Activated CD4-positive, alpha-beta T cell treated with anti-CD3 and anti-CD28 coated beads for 48 hours (primary cell): ENCODE data around the gene ANKRD12.
"Not testable (repeated sequence)": the region's sequence is repeated elsewhere in the genome, so short reads cannot be mapped to it uniquely, and the experiment has no call there.

Experiments
- DNase-seq: peaks from one replicate; pipeline ENCODE4 v3.0.0-alpha.2; 2020

ANKRD12 gene

DNA sequence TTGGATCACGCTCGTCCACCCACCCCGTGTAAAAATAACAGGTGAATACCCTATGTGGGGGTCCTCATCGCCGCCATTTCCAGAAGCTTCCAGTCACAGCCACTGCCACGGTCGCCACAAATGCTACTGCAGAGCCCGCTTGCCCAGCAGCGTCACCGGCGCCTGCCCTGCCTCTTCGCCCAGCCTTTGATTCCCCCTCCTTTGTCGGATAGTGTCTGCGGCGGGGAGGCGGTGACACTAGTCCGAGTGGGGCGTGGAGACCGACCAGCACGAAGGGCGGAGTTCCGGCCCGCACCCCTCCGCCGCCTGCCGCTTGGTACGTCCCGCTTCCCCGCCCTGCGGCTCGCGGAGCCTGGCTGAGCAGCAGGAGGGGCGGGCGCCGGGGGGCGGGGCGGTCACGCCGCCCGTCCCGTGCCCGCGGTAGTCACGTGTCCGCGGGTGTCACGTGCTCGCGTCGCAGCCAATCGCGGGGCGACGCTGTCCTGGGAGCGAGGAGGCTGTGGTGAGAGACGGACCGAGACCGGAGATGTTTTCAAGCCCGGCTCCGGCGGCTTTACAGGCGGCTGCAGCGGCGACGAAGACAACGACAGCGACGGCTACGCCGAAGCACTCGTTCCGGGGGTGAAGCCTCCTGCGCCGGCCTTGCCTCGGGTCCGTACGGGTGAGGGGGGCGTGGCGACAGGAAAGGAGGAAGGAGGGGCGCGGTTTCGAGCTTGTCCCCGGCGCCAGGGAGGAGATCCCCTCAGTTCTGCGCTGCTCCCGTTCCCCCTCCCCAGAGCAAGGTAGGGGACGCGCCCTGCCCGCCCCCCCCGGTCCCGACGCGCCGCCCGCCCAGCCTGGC is at the start of gene ANKRD12:
ANKRD12 (plus strand) TSS at position 467 of the 841 bp plus-strand sequence. CDS start 45,652 bp downstream, outside the sequence.
- peak; percentile 97 for DNase-seq

DNA sequence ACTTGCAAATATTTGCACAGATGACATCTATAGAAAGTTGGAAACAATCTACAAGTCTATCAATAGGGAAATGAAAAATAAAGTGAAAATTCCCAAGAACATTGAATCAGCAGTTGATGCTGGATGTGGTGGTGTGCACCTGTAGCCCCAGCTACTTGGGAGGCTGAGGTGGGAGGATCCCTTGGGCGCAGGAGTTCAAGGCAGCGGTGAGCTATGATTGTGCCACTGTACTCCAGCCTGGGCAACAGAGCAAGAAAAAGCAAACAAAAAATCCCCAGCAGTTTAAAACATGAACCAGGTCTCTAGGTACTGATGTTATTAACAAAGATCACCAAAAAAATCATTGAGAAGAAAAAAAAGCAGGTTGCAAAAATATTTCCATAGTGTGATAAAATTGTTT is 49.4 kb upstream of the ANKRD12 start:
- DNase-seq = no peak

DNA sequence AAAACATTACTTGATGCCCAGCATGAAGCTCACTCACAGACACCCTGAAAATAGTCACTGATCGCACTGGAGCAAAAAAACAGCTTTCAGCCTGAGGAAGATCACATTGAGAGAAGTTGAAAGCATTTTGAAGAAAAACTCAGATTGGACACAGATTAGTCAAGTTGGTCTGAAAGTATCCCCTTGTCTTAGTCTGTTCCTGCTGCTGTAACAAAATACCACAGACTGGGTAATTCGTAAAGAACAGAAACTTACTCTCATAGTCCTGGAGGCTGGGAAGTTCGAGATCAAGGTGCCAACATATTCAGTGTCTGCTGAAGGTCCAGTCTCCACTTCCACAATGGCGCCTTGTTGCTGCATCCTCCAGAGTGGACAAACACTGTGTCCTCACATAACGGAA is 48.3 kb upstream of the ANKRD12 start:
- DNase-seq = no peak

GRCh38 chr18:9088727-9089126 is 47.9 kb upstream of the ANKRD12 start:
- not testable (repeated sequence) for DNase-seq

- no peak for DNase-seq
Observed at GRCh38 chr18:9090578-9090977, 46.0 kb upstream of the ANKRD12 start.

GRCh38 chr18:9091066-9091476 is 45.5 kb upstream of the ANKRD12 start:
- peak; percentile 57 for DNase-seq

DNA sequence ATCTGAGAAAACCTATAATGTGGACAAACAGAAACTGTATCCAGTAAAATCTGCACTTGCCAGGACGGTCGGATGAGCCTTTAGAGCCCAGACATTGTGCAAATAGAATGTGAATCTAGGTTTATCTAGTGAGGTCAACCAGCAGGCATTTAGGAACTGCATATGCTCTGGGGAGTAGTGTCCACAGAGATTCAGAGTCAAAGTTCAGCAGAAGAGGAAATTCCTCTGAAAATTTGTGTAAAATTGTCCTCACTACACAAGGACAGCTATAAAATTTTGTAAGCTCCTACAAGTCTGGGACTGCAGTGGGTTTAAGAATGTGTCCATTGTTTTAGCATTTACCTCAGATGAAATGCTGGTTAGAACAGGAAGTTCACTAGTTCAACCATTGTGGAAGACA is 43.9 kb upstream of the ANKRD12 start:
- DNase-seq = no peak

- DNase-seq = not testable (repeated sequence)
Observed at GRCh38 chr18:9093109-9093508, 43.5 kb upstream of the ANKRD12 start.

- peak; percentile 81 for DNase-seq
Observed at GRCh38 chr18:9094307-9095226, 42.0 kb upstream of the ANKRD12 start.

DNA sequence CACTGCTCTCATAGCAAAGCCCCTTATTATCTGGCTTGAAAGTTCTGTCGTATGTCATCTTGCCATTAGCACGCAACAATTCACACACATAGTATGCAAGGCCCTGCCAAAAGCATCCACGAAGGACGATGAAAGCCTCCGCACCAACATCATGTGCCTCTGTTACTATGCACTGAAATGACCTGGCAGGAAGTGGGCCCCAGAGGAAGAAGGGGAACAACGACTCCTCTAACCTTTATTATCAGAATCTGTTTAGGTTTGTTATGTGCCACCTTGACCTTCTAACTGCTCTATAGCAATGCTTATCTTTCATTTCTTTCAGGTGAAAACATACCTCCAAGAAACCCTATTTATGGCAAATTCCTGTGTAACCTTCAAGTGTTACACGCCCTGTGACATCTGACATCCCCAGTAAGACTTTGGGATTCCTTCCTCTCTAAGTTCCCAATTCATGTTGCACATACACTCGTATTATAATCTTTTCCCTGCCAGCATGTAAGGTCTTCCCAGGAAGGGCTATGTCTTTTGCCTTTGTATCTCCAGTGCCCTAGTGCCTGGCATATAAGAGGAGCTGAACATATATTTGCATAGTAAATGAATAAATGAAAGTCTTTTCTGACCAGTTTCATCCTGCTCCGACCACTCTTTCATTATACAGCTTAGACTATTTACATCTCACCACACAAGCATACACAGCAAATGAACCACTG is 41.1 kb upstream of the ANKRD12 start:
- DNase-seq = peak; percentile 76

DNA sequence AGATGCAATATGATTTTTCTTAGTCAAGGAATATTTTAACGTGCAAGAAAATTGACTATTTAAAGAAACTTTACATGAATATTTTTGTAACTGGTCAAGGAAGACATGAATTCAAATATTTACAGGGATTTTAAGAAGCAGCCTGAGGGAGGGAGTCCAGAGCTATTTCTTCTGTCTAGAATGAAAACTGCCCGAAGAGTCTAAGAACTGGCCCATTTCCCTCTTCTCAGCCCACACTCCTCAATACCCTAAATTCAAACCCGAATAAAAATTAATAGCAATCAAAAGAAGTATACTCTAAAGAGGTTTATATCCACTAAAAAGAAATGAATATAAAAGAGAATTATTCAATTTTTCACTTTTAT is 40.6 kb upstream of the ANKRD12 start:
- no peak for DNase-seq

DNA sequence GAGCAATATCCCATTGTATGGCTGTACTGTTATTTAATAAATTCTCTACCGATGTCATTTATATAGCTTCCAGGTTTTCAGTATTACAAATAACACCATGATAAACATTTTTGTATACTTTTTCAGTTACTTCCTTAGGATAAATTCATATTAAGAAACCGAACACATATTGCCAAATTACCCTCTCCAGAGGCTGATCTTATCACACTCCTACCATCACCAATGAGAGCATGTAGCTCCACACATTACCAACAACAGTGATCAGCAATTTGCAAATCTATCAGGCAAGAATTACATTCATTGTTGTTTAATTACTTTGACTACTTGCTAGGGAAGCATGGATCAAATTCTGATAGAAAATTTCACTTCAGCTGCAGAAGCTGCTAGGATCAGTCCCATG is 39.9 kb upstream of the ANKRD12 start:
- no peak for DNase-seq

- no peak for DNase-seq
Observed at GRCh38 chr18:9097349-9097748, 39.2 kb upstream of the ANKRD12 start.

DNA sequence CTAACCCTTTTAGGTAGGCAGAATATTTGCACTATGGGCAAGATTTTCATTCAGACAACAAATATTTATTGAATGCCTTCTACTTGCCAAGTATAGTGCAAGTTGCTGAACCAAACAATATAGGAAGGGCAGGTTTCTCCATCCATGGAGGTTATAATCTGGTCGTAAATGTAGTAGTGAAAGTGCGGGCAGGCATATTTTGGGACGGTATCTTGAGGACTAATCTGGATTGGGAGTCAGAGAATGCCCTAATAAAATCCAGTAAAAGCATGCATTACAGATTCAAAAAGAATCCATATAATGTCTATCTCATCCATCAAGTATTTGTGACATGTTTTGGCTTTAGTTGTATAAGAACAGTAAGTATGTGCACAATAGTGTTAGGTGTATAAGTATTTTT is 35.8 kb upstream of the ANKRD12 start:
- no peak for DNase-seq

DNA sequence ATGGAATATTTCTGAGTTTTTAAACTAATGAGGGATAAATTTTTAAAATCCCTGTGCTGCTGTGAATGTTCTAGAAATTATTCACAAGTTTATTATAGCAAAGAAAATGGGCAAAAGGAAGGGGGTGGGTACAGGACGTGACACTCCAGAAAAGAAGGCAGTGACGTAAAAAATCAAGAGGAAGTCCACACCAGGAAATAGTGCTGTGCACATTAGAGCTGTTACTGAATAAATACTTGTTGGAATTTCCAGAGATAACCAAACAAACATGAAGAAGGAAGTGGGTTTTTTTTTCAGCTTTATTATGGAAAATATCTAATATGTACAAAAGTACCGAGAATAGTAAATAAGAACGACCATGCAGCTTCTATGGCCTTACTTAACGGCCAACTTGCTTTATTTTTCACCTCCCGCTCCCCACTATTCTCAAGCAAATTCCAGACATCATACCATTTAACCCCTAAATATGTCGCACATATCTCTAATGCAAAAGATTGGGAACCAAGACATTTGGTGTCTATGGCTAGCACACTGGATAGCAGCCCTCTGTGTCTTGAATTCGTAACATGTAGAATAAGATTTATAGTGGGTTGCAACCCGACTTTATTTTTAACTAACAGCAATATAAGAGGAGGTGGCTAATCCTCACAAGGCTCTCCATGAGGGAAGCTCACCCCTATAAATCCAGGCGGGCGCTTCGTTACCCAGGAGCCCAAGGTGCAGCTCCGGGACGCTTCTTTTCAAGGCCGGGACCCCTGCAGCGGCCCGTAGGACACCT is 34.7 kb upstream of the ANKRD12 start:
- no peak for DNase-seq

DNA sequence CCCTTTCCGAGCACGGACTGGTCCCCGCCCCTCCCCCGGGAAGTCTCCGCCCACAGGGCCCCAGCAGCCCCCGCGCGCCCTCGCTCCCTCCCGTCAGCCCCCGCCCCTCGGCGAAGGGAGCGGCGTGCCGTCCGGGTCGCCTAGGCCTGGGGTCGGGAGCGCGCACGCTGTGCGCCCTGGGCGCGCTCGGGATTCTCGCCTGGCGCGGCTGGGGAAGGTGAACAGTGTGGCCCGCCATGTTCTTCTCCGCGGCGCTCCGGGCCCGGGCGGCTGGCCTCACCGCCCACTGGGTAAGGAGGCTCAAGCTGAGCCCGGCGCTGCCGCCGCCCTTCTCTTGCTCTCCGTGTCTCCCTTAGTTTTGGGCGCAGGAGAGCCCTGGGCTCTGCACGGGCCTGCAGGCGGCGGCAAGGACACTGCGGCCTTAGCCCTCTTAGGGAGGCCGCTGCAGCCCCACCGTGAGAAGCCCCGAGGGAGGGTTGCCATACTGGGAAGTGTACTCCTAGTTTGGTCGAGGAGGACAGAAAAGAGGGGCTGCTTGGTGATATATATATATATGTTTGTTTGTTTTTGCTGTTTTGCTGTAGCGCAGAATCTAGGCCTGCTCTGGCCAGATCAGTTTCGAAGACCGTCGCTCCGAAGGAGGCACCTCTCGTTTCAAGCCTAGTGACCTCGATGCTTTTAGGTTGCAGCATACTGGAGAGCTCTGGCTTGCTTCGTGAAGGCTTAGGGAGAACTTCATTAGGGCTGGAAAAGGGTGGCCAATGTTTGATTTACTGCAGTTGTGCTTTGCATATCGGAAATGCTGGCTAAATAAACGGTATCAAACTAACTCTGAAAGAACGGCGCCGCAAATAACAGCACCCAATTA is 33.8 kb upstream of the ANKRD12 start, which contains the start of gene NDUFV2:
NDUFV2 (plus strand) TSS at position 192 of the 868 bp plus-strand sequence; CDS start at position 237, 45 bp downstream.
- peak; percentile 98 for DNase-seq

- DNase-seq = no peak
Observed at GRCh38 chr18:9103376-9103873, 33.2 kb upstream of the ANKRD12 start.

GRCh38 chr18:9104244-9104901 is 32.2 kb upstream of the ANKRD12 start:
- no peak for DNase-seq

DNA sequence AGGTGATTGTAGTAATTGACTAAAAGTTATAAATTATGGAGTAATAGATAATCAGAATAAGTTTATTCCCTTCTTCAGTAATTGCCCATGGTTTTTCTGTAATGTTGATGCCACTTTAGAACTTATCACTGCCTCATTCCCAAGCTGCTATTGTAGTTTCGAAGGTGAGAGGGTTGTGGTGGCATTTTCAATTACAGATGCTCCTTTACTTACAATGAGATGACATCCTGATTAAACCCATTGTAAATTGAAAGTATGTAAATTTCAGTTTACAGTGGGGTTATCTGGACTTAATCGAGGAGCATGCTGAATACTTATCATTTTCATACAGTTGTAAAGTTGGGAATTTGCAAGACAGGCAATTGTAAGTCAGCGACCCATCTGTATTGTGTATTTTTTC is 31.2 kb upstream of the ANKRD12 start:
- no peak for DNase-seq

- no peak for DNase-seq
Observed at GRCh38 chr18:9106094-9106493, 30.5 kb upstream of the ANKRD12 start.
